NT2/D1 (cell line): ENCODE measurements around the gene NAXE.

Source experiments
- SUZ12 ChIP-seq: IDR thresholded peaks from 2 replicates; pipeline ENCODE4 v1.6.1; 2011; ENCODE audit not compliant: insufficient read length, insufficient read depth; ENCODE audit errors: extremely low read depth
- YY1 ChIP-seq: IDR thresholded peaks from 2 replicates; pipeline ENCODE4 v1.6.1; 2011; ENCODE audit not compliant: insufficient read length, insufficient read depth
- ZNF274 ChIP-seq: IDR thresholded peaks from 2 replicates; pipeline ENCODE4 v1.6.1; 2011; ENCODE audit warnings: mild to moderate bottlenecking, low read depth, low read length

GRCh38 chr1:156643049-156643777 lies 51.6 kb downstream of the NAXE start:
- TF ChIP-seq YY1 (no peak), ZNF274 (no peak), SUZ12 (no peak)
